Endothelial cell of umbilical vein (primary cell): ENCODE measurements around the gene FANCG. TPM values are rescaled to one million over a fixed set of nuclear protein-coding genes. Genes with fewer than 3 reads are reported as not detected.
A peak's percentile ranks its signal among the peaks of the same experiment; 100 is the strongest.

Experiments used
- BruUV-seq: library from RNA; stranded (reverse); fragments of 400-500 nt; replicated peaks from 2 replicates; lab custom pipeline; 2021; lab: Mats Ljungman, UMichigan
- CTCF ChIA-PET: fragments of 300-600, 350-600 bp; sonication (Branson Sonifier 250); formaldehyde crosslinking; loops from one replicate; lab custom pipeline; 2021; ENCODE audit warnings: antibody characterized with exemption, inconsistent platforms; lab: Charles Lee
- POLR2A ChIA-PET: fragments of 300-600, 350-600 bp; sonication (Branson Sonifier 250); formaldehyde crosslinking; loops from one replicate; lab custom pipeline; 2021; ENCODE audit warnings: antibody characterized with exemption, inconsistent platforms; lab: Charles Lee
- DNase-seq: peaks from one replicate; pipeline ENCODE4 v3.0.0-alpha.2; 2011; ENCODE audit warnings: low read depth, low spot score
- FAIRE-seq: peaks from 2 replicates; lab custom pipeline; 2011; peaks lifted over from hg19 to GRCh38; lab: Jason Lieb, UNC
- H2AFZ ChIP-seq: 2 replicates; pipeline ENCODE4 v1.6.0; 2012; ENCODE audit warnings: low read depth, low read length, control low read depth, inconsistent platforms
- H3K27ac ChIP-seq: 2 replicates; pipeline ENCODE4 v1.5.1; 2011; ENCODE audit warnings: low read depth, mild to moderate bottlenecking, control low read depth, low read length, moderate library complexity; ENCODE audit not compliant: insufficient read depth
- H3K27me3 ChIP-seq, 2 experiments: 2 replicates each; pipeline versions ENCODE4 v1.6.0 to v1.6.1; 2011; ENCODE audit warnings: low read length in 2 of 2, mixed read lengths in 1 of 2; ENCODE audit not compliant: control insufficient read depth in 2 of 2, insufficient read depth in 2 of 2
- H3K36me3 ChIP-seq, 2 experiments: 2 replicates in 1 of 2; 3 replicates in 1 of 2; pipeline ENCODE4 v1.5.1; 2011; ENCODE audit warnings: low read length in 2 of 2, mild to moderate bottlenecking in 1 of 2, moderate library complexity in 1 of 2; ENCODE audit not compliant: control insufficient read depth in 2 of 2, insufficient read depth in 2 of 2; ENCODE audit errors: extremely low read depth in 1 of 2
- H3K4me1 ChIP-seq: 3 replicates; pipeline ENCODE4 v1.5.1; 2011; ENCODE audit warnings: mild to moderate bottlenecking, low read length; ENCODE audit not compliant: control insufficient read depth, insufficient read depth; ENCODE audit errors: extremely low read depth
- H3K4me2 ChIP-seq: 2 replicates; pipeline ENCODE4 v1.6.1; 2011; ENCODE audit warnings: low read length, control low read depth, mixed read lengths; ENCODE audit not compliant: insufficient read depth
- H3K4me3 ChIP-seq, 3 experiments: fragments of 200-600 bp in 1 of 3; sonication (generic), shearing (Covaris generic) in 1 of 3; replicated peaks in 1 of 3; 2 replicates each; pipeline ENCODE4 v1.5.1; 2011 to 2016; ENCODE audit warnings: control low read depth in 3 of 3, low read length in 3 of 3, mild to moderate bottlenecking in 2 of 3, inconsistent platforms in 1 of 3, low read depth in 1 of 3, moderate library complexity in 1 of 3; ENCODE audit not compliant: insufficient read depth in 1 of 3
- H3K79me2 ChIP-seq: 2 replicates; pipeline ENCODE4 v1.6.0; 2012; ENCODE audit warnings: low read length, inconsistent platforms; ENCODE audit not compliant: control insufficient read depth, insufficient read depth
- H3K9ac ChIP-seq: replicated peaks from 2 replicates; pipeline ENCODE3; 2011; ENCODE audit warnings: low read length, control low read depth; ENCODE audit not compliant: insufficient read depth; ENCODE audit errors: extremely low read depth
- H3K9me1 ChIP-seq: replicated peaks from 3 replicates; pipeline ENCODE4 v1.6.0; 2011; ENCODE audit warnings: mild to moderate bottlenecking, low read length; ENCODE audit not compliant: control insufficient read depth, insufficient read depth; ENCODE audit errors: extremely low read depth
- H3K9me3 ChIP-seq: replicated peaks from 2 replicates; pipeline ENCODE4 v1.5.1; 2012; ENCODE audit warnings: low read length, inconsistent platforms; ENCODE audit not compliant: control insufficient read depth, insufficient read depth
- H4K20me1 ChIP-seq: replicated peaks from 2 replicates; pipeline ENCODE3; 2011; ENCODE audit warnings: mild to moderate bottlenecking, low read length; ENCODE audit not compliant: control insufficient read depth, insufficient read depth; ENCODE audit errors: extremely low read depth
- EZH2 ChIP-seq: IDR thresholded peaks from 2 replicates; pipeline ENCODE4 v1.6.1; 2012; ENCODE audit warnings: borderline replicate concordance, low read depth, mild to moderate bottlenecking, moderate library complexity, low read length, inconsistent platforms; ENCODE audit not compliant: severe bottlenecking
- POLR2AphosphoS5 ChIP-seq: IDR thresholded peaks from 2 replicates; pipeline ENCODE4 v1.6.1; 2012; ENCODE audit warnings: low read depth, mild to moderate bottlenecking, control low read depth, low read length, moderate library complexity; ENCODE audit not compliant: insufficient read depth
- dilution Hi-C: fragments of 300-500 bp; cut with MboI; formaldehyde crosslinking; loops from one replicate; pipeline ENCODE4 v1.15.0; 2019; ENCODE audit warnings: low sequenced_read_pairs; ENCODE audit not compliant: extremely low pct_ligation_motif_present
- intact Hi-C: fragments of 100-400 bp; cut with micrococcal nuclease; formaldehyde crosslinking; loops from one replicate; pipeline ENCODE4 v1.10.0; 2022
- polyA plus RNA-seq, 4 experiments: library from polyadenylated mRNA; depleted of rRNA in 3 of 4; stranded (reverse) in 3 of 4; unstranded in 1 of 4; fragments of >200 nt; gene quantifications; 2 replicates each; pipeline versions ENCODE4 v1.2.1 to v1.2.3, GENCODE V29; 2011 to 2012; ENCODE audit warnings: missing spikeins in 1 of 4
- total RNA-seq: library from RNA; stranded (reverse); gene quantifications from 2 replicates; pipeline ENCODE4 v1.2.3, GENCODE V29; 2021
- TF ChIP-seq, protein P1 (sequence below), 2 donors: IDR thresholded peaks; 1 replicate in 1 of 2; 2 replicates in 1 of 2; pipeline ENCODE4 v1.5.1; 2011; ENCODE audit warnings: low read length in 2 of 2, mild to moderate bottlenecking in 2 of 2, moderate library complexity in 2 of 2, control low read depth in 1 of 2, inconsistent platforms in 1 of 2, low read depth in 1 of 2; ENCODE audit not compliant: insufficient read depth in 1 of 2; ENCODE audit errors: extremely low read depth in 1 of 2

FANCG gene
- total and polyA plus RNA-seq, 2 donors (not counting 3 experiments of a cell fraction or from before 2014, with no cell fraction given) = 31.6 to 58.0 TPM

DNA sequence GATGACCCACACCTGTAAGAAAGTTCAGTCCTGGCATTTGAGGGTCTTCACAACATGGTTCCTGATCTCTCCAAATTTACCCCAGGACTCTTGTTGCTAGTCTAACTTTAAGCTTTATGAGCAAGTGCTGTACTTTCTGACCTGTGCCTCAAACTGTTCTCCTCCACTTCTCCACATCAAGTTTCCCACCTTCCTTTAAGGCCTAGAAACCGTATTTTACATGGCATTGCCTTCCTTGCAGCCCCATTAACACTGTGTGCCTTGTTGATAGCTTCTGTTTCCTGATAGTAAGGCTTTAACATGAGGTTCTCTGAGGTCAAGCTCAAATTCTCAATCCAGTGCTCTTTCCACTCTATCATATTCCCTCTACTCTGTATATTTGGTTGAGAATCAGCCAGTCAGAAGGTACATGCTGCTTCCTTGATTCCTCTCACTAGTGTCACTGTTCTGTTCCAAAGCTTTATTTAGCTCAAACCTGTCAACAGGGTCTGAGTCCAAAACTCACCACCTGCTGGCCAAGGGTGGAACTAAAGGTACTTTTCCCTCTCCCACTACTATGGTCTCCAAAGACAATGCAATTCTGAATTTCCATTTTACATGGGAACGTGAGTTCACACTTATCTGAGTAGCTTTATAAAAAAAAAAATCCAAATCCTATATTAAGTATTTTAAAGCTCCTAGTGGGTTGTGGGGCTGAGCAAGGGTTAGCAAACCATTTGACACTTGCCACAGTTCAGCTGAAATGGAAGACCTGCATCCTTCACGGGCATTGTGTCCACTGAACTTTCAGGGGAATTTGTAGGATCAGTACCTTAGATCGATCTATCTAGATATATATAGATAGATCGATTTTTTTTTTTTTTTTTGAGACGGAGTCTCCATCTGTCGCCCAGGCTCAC lies 28.4 kb downstream of the FANCG start:
- DNase-seq (peak; percentile 56), FAIRE-seq (peak; percentile 83)
- TF ChIP-seq EZH2 (no peak), POLR2AphosphoS5 (peak; percentile 4)
- TF ChIP-seq, protein P1, sequence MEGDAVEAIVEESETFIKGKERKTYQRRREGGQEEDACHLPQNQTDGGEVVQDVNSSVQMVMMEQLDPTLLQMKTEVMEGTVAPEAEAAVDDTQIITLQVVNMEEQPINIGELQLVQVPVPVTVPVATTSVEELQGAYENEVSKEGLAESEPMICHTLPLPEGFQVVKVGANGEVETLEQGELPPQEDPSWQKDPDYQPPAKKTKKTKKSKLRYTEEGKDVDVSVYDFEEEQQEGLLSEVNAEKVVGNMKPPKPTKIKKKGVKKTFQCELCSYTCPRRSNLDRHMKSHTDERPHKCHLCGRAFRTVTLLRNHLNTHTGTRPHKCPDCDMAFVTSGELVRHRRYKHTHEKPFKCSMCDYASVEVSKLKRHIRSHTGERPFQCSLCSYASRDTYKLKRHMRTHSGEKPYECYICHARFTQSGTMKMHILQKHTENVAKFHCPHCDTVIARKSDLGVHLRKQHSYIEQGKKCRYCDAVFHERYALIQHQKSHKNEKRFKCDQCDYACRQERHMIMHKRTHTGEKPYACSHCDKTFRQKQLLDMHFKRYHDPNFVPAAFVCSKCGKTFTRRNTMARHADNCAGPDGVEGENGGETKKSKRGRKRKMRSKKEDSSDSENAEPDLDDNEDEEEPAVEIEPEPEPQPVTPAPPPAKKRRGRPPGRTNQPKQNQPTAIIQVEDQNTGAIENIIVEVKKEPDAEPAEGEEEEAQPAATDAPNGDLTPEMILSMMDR (IDR thresholded peaks at IDR 0.05; ENCODE audit: extremely low read depth in 1 of 2, insufficient read depth in 1 of 2, low read depth in 1 of 2, low read length in 2 of 2) = peak; percentile 59 to 65
- Histone ChIP-seq H3K36me3 (peaks cover 4 to 7% of the 10 kb centered on the region in 2 experiments), H4K20me1 (no peaks in the 10 kb centered on the region), H2AFZ (no peak overlapping the region), H3K4me3 (no peak overlapping the region), H3K9me3 (no peaks in the 10 kb centered on the region), H3K4me1 (no peaks in the 10 kb centered on the region), H3K9me1 (no peaks in the 10 kb centered on the region), H3K4me2 (no peak overlapping the region), H3K27ac (no peak overlapping the region), H3K9ac (no peak overlapping the region), H3K79me2 (no peaks in the 10 kb centered on the region), H3K27me3 (no peaks in the 10 kb centered on the region)
- dilution Hi-C loops = no loop called here
- no TSS peak for BruUV-seq
- CTCF ChIA-PET = interaction anchor here (0.8 to 6.9 kb wide), 34 partner anchors 10 to 552 kb away, joined by 3 to 258 read pairs (median 7); partner anchors contain the start of genes DNAJB5, FANCG, PIGO and VCP
- POLR2A ChIA-PET = interaction anchor here (0.8 to 0.9 kb wide), 2 partner anchors 53 to 152 kb away, joined by 3 read pairs; no protein-coding TSS in a partner anchor
- intact Hi-C loops = loop anchor here (1.0 kb wide), 1 partner anchor 152 kb away; no protein-coding TSS in a partner anchor
